Panc1 (cell line): ENCODE data around the gene RGS6. TPM values are rescaled to one million over a fixed set of nuclear protein-coding genes. Genes with fewer than 3 reads are reported as not detected.

Experiments
- ATAC-seq: fragments of 200-7000 bp; cut with Tn5 transposase; 2 replicates; pipeline ENCODE4 v1.9.1; 2020; ENCODE audit warnings: mild to moderate bottlenecking, moderate library complexity
- BruUV-seq: library from RNA; stranded (reverse); fragments of 400-500 nt; replicated peaks from 2 replicates; lab custom pipeline; 2021; lab: Mats Ljungman, UMichigan
- CTCF ChIA-PET: fragments of 300-600 bp; sonication (Branson Sonifier 250); formaldehyde crosslinking; loops from one replicate; lab custom pipeline; 2022; ENCODE audit warnings: antibody characterized with exemption; lab: Charles Lee
- POLR2A ChIA-PET: fragments of 300-600 bp; sonication (Branson Sonifier 250); formaldehyde crosslinking; loops from one replicate; lab custom pipeline; 2022; ENCODE audit warnings: antibody characterized with exemption; lab: Charles Lee
- DNase-seq: peaks from one replicate; pipeline ENCODE4 v3.0.0-alpha.2; 2010; ENCODE audit warnings: low read depth, low spot score
- H3K27ac ChIP-seq: 2 replicates; pipeline ENCODE4 v1.5.1; 2011; ENCODE audit warnings: mild to moderate bottlenecking, low read length, inconsistent platforms
- H3K27me3 ChIP-seq: fragments of 200-500 bp; sonication (Bioruptor generic); 2 replicates; pipeline ENCODE4 v1.6.0; 2014; ENCODE audit warnings: low read length, inconsistent platforms; ENCODE audit not compliant: control insufficient read depth, insufficient read depth
- H3K36me3 ChIP-seq: fragments of 200-500 bp; sonication (Bioruptor generic); 2 replicates; pipeline ENCODE4 v1.5.1; 2014; ENCODE audit warnings: inconsistent platforms, mild to moderate bottlenecking, low read length, moderate library complexity; ENCODE audit not compliant: control insufficient read depth, insufficient read depth
- H3K4me1 ChIP-seq: 2 replicates; pipeline ENCODE4 v1.5.1; 2011; ENCODE audit warnings: inconsistent platforms, mild to moderate bottlenecking, low read length, moderate library complexity; ENCODE audit not compliant: control insufficient read depth, insufficient read depth
- H3K4me3 ChIP-seq, 2 experiments: 2 replicates each; pipeline ENCODE4 v1.5.1; 2011 to 2012; ENCODE audit warnings: low read depth in 2 of 2, low read length in 2 of 2, mild to moderate bottlenecking in 2 of 2, inconsistent platforms in 1 of 2, moderate library complexity in 1 of 2
- H3K9me3 ChIP-seq: fragments of 200-500 bp; sonication (Bioruptor generic); 2 replicates; pipeline ENCODE4 v1.5.1; 2014; ENCODE audit warnings: low read depth, mild to moderate bottlenecking, inconsistent platforms, low read length, moderate library complexity; ENCODE audit not compliant: control insufficient read depth, insufficient read depth
- POLR2AphosphoS5 ChIP-seq: IDR thresholded peaks from 2 replicates; pipeline ENCODE4 v1.6.1; 2012; ENCODE audit warnings: mild to moderate bottlenecking, low read depth, low read length, moderate library complexity
- REST ChIP-seq, 2 experiments: IDR thresholded peaks; 2 replicates each; pipeline ENCODE4 v1.6.1; 2011 to 2012; ENCODE audit warnings: low read depth in 2 of 2, control low read depth in 1 of 2, low read length in 1 of 2, mild to moderate bottlenecking in 1 of 2, moderate library complexity in 1 of 2; ENCODE audit not compliant: insufficient read depth in 1 of 2
- SIN3A ChIP-seq: IDR thresholded peaks from 2 replicates; pipeline ENCODE4 v1.6.1; 2012; ENCODE audit warnings: low read depth, mild to moderate bottlenecking, low read length, moderate library complexity, borderline replicate concordance; ENCODE audit not compliant: insufficient read depth
- TCF7L2 ChIP-seq: IDR thresholded peaks from 2 replicates; pipeline ENCODE4 v1.6.1; 2011; ENCODE audit warnings: mild to moderate bottlenecking, low read depth, low read length, inconsistent platforms
- in situ Hi-C: cut with HindIII; loops from 2 replicates; pipeline ENCODE4 v1.10.0; 2016; ENCODE audit warnings: low sequenced_read_pairs, low pct_unique_long_range_greater_than_20kb
- intact Hi-C: fragments of 100-400 bp; cut with micrococcal nuclease; formaldehyde crosslinking; loops from one replicate; pipeline ENCODE4 v1.10.0; 2022; ENCODE audit not compliant: unreplicated experiment
- total RNA-seq: library from RNA; stranded (reverse); gene quantifications from one replicate; pipeline ENCODE4 v1.2.1, GENCODE V29; 2021; ENCODE audit not compliant: unreplicated experiment
- TF ChIP-seq, protein P1 (sequence below): fragments of 450-650 bp; IDR thresholded peaks from 2 replicates; pipeline ENCODE4 v1.5.1; 2017; ENCODE audit warnings: mild to moderate bottlenecking

RGS6 gene
- total RNA-seq, 1 experiment from 2014 or later, result not detected

DNA sequence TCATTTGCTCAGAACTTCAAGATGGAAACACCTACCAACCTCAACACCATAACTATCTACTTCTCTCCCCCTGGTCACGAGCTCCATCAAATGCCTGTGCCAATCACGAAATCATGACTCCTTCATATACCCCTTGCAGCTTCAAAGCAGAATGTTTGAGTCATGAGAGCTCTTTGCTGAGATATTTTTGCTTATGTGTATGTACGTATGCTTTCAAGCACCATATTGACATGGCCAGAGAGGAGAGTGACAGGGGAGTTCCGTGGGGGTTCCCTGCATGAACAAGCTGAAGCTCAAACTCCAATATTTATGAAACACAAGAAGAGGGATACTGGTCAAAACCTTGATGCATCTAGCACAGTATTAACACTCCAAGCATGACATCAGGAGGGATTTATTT lies 587.3 kb downstream of the RGS6 start:
- no peak for ATAC-seq
- H3K36me3 ChIP-seq, result no peaks in the 10 kb centered on the region
- intact Hi-C loops, result no loop called here
- in situ Hi-C loops, result no loop called here
- peaks cover 3% of the 10 kb centered on the region; the same call in 1 of the 2 replicates for H3K27me3 ChIP-seq
- no peak overlapping the region for H3K4me3 ChIP-seq
- no peaks in the 10 kb centered on the region for H3K4me1 ChIP-seq
- DNase-seq, result no peak
- H3K27ac ChIP-seq, result no peak overlapping the region
- TF ChIP-seq POLR2AphosphoS5, result no peak
- TF ChIP-seq REST (IDR thresholded peaks at IDR 0.05; ENCODE audit: insufficient read depth in 1 of 2, low read depth in 2 of 2, low read length in 1 of 2), result no peak
- TF ChIP-seq, protein P1, sequence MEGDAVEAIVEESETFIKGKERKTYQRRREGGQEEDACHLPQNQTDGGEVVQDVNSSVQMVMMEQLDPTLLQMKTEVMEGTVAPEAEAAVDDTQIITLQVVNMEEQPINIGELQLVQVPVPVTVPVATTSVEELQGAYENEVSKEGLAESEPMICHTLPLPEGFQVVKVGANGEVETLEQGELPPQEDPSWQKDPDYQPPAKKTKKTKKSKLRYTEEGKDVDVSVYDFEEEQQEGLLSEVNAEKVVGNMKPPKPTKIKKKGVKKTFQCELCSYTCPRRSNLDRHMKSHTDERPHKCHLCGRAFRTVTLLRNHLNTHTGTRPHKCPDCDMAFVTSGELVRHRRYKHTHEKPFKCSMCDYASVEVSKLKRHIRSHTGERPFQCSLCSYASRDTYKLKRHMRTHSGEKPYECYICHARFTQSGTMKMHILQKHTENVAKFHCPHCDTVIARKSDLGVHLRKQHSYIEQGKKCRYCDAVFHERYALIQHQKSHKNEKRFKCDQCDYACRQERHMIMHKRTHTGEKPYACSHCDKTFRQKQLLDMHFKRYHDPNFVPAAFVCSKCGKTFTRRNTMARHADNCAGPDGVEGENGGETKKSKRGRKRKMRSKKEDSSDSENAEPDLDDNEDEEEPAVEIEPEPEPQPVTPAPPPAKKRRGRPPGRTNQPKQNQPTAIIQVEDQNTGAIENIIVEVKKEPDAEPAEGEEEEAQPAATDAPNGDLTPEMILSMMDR, result no peak
- TF ChIP-seq SIN3A, result no peak
- TF ChIP-seq TCF7L2, result no peak
- no TSS peak for BruUV-seq
- ChIA-PET CTCF (no interaction called here), POLR2A (no interaction called here)
- H3K9me3 ChIP-seq, result peaks cover 2% of the 10 kb centered on the region; the same call in 1 of the 2 replicates

- DNase-seq, result no peak
- Histone ChIP-seq H3K27me3 (peaks cover 3% of the 10 kb centered on the region; the same call in 1 of the 2 replicates), H3K36me3 (no peaks in the 10 kb centered on the region), H3K9me3 (peaks cover 2% of the 10 kb centered on the region; the same call in 1 of the 2 replicates), H3K27ac (no peak overlapping the region), H3K4me1 (no peaks in the 10 kb centered on the region), H3K4me3 (no peak overlapping the region)
- intact Hi-C loops, result no loop called here
- in situ Hi-C loops, result no loop called here
- POLR2A ChIA-PET, result no interaction called here
- TF ChIP-seq SIN3A (no peak), REST (IDR thresholded peaks at IDR 0.05; ENCODE audit: insufficient read depth in 1 of 2, low read depth in 2 of 2, low read length in 1 of 2) (no peak), TCF7L2 (no peak), POLR2AphosphoS5 (no peak)
- TF ChIP-seq, protein P1, result no peak
- BruUV-seq, result no TSS peak
- no peak for ATAC-seq
- CTCF ChIA-PET, result no interaction called here
These were observed 588.8 kb downstream of the RGS6 start for GRCh38 chr14:72521045-72521444.
